ENCODE results near the gene POGLUT2.
"Not testable (repeated sequence)": the region's sequence is repeated elsewhere in the genome, so short reads cannot be mapped to it uniquely, and the experiment has no call there.

GRCh38 chr13:102780656-102781055 lies 18.1 kb downstream of the POGLUT2 start:
- TF ChIP-seq CTCF (conservative IDR thresholded peaks at IDR 0.05; ENCODE audit: low read depth in 2 of 2); EZH2 (IDR thresholded peaks at IDR 0.05; ENCODE audit: low read depth, unreplicated experiment); ZNF462 (CRISPR knock-in tag; IDR thresholded peaks at IDR 0.05); POLR2AphosphoS5 (IDR thresholded peaks at IDR 0.05; ENCODE audit: low read depth); REST (IDR thresholded peaks at IDR 0.05; ENCODE audit: unreplicated experiment); EZH2phosphoT487 (IDR thresholded peaks at IDR 0.05; ENCODE audit: unreplicated experiment); CREB1 (CRISPR knock-in tag; IDR thresholded peaks at IDR 0.05; ENCODE audit: low read depth); ETS1 (IDR thresholded peaks at IDR 0.05); STAT1 (IDR thresholded peaks at IDR 0.05; ENCODE audit: unreplicated experiment): not testable (repeated sequence)

Data from GM23338 (cell line).